Suppressor macrophage treated with lipopolysaccharide for 1 hour (primary cell): ENCODE data around the gene NPY4R2.
"Not testable (repeated sequence)": the region's sequence is repeated elsewhere in the genome, so short reads cannot be mapped to it uniquely, and the experiment has no call there.

Experiments
- DNase-seq, 3 donors: peaks; one replicate each; pipeline ENCODE4 v3.0.0-alpha.2; 2020 to 2022

The NPY4R2 gene, protein sequence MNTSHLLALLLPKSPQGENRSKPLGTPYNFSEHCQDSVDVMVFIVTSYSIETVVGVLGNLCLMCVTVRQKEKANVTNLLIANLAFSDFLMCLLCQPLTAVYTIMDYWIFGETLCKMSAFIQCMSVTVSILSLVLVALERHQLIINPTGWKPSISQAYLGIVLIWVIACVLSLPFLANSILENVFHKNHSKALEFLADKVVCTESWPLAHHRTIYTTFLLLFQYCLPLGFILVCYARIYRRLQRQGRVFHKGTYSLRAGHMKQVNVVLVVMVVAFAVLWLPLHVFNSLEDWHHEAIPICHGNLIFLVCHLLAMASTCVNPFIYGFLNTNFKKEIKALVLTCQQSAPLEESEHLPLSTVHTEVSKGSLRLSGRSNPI

DNA sequence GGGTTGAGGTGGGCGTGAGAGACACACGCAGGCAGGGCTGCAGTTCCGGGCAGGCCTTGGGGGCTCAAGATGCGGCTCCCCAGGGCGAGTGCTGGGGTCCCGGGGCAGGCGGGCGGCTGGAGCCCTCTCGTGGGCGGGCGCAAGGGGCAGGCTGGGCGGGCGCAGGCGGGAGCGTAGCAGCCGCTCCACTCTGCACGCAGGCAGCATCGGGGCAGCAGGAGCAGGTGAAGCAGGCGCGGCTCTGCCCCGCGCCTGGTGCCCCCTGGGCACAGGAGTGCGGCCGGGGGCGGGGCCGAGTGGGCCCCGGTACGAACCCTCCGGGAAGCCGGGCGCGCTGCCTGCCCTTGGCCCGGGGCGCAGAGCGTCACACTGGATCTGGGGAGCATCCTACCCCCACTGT, at the start of gene NPY4R2:
NPY4R2 (plus strand) TSS at position 188 of the 400 bp plus-strand sequence. CDS start 3,326 bp downstream, outside the sequence.
- DNase-seq: not testable (repeated sequence)

DNA sequence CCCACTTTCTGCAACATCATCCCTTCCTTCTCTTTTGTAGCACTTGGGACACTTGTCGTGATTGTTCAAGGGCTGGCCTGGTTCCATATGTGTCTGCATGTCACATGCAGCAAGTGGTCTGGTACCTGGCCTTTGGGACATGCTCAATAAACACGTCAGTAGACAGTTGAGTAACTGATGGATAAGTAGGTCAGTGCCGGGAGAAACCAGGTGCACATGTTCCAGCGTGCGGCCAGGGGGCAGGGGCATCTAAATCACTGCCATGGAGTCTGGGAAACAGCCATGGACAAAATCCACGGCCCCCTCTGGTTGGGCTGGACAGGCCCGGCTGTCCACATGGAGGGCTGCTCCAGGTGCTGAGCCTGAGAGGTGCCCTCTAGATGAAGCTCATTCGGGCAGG, 47.6 kb upstream of the NPY4R2 start:
- DNase-seq: not testable (repeated sequence)

DNA sequence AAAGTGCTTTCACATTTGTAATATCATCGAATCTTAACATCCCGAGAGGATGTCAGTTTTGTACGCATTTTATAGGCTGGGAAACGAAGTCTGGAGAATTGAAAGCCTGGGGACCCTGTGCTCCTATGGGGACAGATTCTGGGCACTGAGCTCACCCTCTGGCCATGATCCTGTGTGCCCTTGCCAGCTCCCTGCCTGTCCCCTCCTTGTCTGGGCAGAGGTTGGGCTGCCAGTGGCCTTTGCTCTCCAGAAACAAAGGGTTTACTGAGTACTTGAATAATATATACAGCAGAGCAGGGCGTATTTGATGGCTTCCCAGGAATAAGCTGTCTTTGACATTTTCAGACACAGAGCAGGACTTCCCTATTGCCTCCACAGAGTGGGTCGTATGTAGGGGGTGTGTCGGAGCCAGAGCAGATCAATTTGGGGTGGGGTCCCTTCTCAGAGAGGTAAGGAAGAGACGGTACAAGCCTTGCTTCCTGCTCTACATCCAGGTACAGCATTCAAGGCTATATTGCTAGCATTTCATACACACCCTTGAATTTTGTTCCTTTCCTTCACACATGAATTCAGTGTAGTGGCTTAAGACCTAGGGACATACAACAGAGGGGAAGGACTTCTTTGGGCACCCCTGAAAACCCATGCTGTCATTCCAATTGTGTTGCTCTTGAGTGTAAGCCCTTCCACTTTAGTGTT, 46.8 kb upstream of the NPY4R2 start:
- not testable (repeated sequence) for DNase-seq

DNA sequence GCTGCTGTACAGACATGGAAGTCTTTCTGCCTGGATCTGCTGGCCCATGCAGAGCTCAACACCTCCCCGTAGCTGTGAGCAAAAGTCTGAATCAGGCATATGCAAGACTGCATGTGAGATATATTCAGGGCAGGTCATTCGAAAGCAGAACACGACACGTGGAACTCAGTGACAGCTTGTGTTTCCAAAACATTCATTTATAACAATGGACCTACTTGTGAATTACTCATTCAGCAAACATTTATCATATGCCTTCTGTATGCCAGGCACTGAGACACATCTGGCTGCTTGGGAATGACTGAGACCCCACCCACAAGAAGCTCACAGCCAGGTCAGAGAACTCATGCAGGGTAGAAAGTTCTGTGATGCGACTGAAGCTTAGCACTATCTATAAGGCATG, 46.2 kb upstream of the NPY4R2 start:
- DNase-seq: not testable (repeated sequence)

DNA sequence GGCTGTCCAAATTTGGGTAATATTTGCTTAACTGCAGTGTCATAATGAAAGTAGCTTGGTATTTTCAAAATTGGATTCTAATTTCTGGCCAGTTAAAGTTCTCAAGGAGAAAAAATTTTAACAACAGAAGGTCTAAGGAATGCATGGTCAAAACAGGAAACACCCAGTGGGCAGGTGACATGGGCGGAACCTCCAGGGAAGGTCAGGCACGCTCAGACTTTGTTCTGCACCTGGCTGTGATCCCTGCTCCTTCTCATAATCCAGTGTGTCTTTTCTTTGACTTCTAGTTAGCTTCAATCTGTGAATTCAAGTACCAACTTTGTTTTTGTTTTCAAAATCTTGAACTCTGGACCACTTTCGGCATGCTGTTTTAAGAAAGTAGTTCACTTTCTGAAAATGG, 34.2 kb upstream of the NPY4R2 start:
- not testable (repeated sequence) for DNase-seq

DNA sequence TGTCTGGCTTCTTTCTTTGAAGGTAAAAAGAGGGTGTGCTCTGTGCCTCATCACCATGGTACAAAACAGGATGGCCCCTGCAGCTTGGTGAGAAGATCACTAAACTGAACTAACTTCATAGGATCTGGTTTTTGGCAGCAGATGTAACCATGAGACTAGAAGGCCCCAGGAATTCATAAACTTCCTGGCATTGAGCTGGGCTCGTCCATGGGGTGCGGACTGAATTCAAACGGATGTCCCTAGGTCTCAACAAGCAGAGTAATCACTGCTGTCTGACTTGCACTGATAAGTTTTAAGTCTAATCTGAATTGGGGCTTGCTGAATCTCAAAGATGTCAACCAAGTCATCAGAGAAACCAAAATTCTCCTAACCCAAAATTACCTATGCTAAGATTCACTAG, 33.5 kb upstream of the NPY4R2 start:
- DNase-seq: not testable (repeated sequence)

DNA sequence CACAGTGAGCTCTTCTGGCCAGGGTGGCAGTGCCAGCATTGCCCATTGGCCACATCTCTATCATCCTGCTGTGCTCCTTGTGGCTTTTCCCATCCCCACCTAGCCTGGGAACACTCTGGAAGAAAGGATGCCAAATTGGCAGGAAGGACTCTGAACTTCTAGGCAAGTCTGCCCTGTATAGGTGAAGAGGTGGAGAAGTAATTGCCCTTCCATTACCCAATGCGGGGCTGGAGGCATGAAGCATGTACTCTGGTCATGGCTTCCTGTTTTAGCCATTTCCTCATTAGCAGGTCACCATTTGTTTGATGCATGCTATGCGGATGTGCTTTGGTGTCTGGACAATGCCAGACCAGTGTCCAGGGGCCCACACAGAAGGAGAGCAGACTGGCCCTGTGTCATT, 32.1 kb upstream of the NPY4R2 start:
- not testable (repeated sequence) for DNase-seq

DNA sequence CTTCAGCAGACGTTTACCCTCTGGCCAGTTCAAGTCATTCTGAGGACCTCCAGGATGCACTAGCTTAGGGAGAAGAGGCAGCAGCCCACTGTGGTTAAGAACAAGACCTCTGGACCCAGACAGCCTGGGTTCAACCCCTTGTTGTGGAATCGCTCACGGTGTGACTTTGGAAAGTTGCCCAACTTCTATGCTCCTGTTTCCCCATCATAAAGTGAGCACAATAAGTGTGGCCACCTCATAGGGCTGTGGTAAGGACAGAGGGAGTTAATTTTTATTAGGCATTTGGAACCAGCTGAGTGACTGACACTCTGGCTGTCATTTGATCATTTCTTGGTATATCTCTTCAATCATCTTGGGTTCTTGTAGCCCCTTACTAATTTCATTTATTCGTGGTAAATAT, 31.6 kb upstream of the NPY4R2 start:
- DNase-seq: not testable (repeated sequence)

DNA sequence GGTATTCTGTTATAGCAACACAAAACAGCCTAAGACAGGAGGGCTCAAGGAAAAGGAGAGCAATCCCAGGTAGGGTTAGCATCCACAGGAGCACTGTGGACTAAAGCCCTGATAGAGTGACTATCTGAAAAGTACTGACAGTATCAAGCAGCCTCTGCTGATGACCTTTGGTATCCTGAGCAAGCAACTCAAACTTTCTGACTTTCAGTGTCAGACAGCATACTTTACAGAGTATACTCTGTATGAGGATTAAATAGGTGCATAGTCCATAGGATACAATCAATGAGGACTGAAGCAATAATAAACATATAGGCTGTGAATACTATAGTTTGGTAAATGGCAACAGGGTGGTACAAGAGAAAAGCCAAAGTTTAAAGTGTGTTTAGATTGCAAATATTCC, 27.7 kb upstream of the NPY4R2 start:
- DNase-seq: not testable (repeated sequence)

DNA sequence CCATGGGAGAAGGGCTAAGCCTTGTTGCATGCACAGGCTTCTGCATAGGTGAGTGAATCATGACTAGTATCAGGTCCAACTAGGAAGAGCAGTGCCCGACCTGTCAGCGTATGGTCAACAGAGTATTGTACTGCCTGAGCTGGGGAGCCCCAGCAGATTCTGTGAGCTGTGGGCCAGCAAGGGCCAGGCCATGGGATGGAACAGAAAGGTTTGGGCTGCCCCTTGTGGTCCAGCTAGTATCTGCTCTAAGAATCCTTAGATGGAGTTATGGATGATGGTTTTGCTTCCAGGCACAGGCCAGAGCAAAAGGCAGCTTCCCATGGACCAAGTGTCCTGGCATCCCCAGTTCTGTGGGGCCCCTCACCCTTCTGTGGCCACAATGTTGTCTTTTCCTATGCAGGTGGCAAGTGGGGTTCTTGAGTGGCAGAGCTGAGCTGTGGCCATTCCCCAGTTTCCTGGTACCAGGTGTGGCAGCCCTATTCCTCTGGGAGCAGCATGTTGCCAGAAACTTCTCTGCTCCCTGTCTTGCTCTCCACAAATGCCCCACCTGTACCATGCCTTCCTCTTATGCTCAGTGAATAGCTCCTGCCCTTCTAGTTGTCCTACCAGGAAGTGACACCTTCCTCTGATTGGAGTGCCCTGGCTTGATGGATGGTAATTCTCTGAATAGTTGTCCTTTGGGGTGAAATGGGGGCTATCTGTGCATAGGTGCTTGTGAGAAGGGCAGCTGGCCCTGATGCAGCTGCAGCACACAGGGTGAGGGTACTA, 25.8 kb upstream of the NPY4R2 start:
- DNase-seq: not testable (repeated sequence)

DNA sequence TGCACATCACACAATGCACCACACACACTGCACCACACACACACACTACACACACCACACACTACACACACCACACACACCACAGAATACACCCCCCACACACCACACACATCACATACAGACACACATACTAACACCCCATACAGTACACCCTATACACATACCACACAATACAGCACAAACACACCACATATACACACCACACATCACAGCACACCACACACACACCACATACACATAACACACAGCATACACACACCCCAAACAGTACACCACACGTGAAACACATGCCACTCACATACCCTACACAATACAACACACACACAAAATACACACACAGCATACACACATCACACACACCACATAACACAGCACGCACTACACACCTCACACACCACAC, 23.9 kb upstream of the NPY4R2 start:
- not testable (repeated sequence) for DNase-seq

DNA sequence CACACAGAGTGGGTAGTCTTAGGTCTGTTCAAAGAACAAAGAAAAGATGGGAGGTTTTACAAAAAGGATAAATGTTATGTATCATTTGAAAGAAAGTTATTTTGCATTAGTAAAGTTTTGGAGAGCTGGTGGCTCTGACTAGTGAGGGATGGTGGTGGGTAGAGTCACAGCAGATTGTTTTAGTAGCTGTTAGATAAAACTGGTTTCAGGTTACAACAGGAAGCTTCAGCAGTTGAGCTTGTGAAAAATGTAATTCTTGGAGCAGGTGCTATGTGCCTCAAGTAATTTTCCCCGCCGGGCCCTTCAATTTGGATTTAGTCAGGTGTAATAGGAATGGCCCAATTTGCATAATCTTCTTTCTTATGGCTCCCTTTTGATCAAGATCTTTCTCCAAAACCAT, 20.6 kb upstream of the NPY4R2 start:
- not testable (repeated sequence) for DNase-seq

DNA sequence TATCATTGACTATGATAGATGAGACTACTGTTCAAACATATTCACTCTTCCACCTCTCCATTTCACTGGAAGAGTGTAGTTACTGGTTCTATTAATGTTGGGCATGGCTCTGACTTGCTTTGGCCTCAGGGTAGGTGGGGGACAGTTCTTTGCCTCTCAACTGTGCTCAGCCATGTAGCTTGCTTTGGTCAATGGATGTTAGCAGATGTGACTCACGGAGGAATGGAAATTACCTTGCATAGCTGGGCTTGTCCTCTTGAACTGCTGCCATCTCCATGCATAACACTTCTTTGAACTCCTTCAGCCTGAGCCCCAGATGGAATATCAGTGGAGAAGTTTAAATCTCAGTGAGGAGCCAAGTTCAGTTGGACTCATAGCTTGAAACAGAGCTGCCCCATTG, 9.1 kb upstream of the NPY4R2 start:
- DNase-seq: not testable (repeated sequence)

DNA sequence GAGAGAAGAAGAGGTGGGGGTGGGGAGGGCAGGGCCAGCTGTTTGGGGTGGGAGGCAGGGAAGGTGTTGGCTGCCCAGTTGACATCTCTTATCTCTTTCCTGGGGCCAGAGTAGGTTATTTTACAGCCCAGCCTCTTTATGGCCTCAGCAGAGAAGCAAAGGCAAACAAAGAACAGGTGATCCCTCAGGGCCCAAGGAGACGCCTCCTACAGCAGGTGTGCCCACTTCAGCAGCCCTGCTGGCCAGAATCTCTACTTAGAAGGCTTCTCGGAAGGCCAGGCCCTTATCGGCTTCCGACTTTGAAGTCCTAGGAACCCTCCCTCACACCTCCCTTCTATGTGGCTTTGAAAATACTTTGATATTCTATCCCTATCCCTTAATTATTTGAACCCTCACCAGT, 8.0 kb upstream of the NPY4R2 start:
- DNase-seq: not testable (repeated sequence)

DNA sequence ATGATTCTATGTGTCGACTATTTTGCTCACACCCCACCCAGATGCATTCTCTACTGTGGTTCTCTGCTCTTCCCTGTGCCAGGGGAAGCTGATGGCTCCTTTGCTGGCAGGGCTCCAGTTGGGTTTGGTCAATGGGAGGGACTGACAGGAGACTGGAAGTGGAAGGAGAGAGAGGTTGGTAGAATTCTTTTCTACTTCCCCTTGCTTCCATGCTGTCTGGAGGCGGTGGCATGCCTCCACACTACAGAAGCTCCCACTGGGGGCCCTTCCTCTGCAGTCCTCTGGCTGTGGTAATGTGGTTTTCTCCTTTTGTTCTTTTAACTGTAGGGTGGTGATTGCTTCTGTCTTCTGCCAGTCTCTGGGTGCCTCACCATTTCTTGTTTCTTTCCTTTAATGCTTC, 4.4 kb upstream of the NPY4R2 start:
- not testable (repeated sequence) for DNase-seq

DNA sequence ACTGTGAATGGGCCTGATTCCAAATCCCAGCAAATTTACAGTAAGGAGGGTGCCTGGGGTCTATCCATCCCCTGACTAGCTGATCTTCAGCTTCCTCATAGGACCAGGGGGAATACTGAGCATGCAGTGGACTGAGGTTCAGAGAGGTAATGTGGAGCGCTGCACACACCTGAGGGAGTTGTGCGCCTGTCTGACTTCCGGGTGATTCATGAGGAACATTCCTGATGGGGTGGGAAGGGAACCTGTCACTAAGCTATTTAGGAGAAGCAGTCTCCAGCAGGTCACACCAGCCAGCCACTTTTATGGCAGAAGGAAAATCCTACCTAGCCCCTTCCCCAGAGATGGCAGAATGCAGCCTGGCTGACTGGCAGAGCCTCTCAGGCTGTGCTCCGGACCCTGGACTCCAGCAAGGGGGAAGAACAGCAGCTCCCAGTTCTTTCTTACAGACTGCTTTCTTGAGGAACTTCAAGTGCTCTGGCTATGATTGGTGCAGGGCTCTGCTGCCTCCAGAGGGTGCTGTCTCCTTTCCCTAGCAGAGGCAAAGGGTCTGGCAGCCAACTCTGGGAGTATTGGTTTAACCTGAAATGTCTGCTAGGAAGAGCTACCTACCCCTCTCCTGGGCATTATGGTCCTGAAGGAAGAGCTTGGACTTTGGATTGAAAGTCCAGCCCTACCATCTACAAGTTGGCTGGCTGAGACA, 2.5 kb upstream of the NPY4R2 start:
- not testable (repeated sequence) for DNase-seq

DNA sequence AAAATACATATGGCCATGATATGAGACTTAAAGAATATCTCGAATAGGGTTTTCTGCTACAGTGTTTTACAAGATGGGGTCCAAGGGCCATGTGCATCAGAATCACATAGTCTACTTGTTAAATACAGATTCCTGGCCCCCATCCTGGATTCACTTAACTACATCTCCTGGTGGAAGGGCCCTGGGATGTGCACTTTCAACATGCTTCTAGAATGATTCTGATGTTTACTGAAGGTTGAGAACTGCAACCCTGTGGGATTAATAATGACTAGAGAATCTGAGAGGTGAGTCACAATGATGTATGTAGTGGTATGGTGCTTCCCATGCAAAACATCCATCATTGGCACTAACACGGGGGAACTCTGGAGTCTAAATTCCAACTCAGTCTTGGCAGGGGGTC, 2.1 kb downstream of the NPY4R2 start:
- DNase-seq: not testable (repeated sequence)

DNA sequence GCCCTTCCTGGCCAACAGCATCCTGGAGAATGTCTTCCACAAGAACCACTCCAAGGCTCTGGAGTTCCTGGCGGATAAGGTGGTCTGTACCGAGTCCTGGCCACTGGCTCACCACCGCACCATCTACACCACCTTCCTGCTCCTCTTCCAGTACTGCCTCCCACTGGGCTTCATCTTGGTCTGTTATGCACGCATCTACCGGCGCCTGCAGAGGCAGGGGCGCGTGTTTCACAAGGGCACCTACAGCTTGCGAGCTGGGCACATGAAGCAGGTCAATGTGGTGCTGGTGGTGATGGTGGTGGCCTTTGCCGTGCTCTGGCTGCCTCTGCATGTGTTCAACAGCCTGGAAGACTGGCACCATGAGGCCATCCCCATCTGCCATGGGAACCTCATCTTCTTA, 4.0 kb downstream of the NPY4R2 start:
- not testable (repeated sequence) for DNase-seq

DNA sequence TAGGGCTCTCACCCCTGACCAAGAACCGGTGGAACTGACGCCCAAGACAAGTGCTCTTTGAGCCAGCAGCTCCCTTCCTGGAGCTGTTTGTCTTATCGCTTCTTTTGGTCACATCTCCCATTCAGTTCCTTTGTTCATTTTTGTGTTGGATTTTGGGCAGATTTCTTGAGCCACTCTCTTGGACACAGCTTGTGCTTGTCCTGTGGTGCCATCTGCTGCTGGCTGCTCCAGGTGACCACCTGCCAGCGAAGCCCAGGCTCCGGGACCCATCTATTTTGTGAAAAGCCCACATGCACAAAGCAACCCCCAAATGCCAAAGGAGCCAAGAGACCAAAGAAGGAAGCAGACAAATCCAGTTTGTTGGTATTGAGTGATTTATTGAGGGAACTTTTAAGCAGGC, 6.2 kb downstream of the NPY4R2 start:
- not testable (repeated sequence) for DNase-seq

DNA sequence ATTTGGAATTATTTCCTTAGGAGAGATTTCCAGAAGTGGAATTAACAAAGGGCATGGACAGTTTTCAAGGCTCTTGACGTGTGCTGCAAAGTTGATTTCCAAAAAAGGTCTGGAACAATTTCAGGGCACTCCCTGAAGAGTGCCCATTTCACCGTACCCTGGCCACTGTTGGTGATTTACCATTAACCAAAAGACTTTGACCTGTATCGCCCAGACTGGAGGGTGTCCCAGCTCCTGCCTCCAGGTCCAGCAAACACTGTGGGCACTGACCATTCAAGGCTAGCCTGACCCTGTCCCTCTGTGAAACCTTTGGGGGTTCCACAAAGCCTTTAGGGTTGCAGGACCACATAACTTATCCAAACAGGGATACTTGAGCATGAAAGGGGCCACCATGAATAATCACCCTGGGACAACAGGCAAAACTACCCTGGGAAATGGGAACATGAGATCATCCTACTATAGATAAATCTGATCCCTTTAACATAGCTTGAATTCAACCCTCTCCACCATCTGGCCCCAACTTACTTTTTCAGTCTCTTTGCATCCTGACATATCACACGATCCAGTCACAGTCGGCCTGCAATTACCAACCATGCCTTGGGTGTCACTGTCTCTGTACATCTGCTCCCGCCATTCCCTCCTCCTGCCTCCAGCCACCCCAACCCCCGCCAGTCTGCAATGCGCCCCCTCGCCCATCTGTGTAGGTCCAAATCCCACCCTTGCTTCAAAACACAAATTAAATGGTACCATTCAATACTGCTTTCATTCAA, 8.9 kb downstream of the NPY4R2 start:
- DNase-seq: not testable (repeated sequence)

DNA sequence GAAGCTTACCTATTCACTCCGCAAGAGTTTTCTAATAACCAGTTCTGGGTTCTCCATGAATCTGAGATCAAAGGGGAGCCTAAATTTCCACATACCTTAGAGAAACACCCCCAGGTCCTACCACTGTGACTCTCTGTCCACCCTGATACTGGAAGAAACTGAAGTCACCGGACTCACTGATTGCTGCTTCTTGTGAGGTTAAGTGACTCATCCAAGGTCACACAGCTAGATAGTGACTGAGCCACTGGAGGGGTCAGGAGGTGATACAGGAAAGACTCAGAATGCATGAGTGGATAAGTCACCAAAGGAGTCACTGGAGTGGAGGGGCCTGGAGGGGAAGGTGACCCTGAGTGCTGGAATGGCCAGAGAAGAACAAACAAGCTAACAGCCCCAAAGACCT, 9.8 kb downstream of the NPY4R2 start:
- not testable (repeated sequence) for DNase-seq

DNA sequence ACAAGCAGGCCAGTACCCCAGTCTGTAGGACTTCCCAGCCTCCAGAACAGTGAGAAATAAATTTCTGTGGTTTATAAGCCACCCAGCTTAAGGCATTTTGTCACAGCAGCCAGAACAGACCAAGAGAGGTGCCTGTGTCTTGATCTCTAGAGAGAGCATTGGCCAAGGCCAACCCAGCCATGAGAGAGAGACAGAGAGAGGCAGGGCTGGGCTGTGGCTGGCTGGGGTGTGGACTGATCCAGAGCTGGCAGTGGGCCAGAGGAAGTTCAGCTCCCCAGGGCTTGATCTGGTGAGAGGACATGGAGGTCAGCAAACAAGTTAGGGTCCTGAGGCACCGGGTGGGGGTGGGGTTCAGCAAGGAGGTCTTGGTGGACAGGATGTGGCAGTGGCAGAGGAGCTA, 14.4 kb downstream of the NPY4R2 start:
- not testable (repeated sequence) for DNase-seq
